Measurements from ENCODE around the gene ALDH1A1.

ALDH1A1 gene

DNA sequence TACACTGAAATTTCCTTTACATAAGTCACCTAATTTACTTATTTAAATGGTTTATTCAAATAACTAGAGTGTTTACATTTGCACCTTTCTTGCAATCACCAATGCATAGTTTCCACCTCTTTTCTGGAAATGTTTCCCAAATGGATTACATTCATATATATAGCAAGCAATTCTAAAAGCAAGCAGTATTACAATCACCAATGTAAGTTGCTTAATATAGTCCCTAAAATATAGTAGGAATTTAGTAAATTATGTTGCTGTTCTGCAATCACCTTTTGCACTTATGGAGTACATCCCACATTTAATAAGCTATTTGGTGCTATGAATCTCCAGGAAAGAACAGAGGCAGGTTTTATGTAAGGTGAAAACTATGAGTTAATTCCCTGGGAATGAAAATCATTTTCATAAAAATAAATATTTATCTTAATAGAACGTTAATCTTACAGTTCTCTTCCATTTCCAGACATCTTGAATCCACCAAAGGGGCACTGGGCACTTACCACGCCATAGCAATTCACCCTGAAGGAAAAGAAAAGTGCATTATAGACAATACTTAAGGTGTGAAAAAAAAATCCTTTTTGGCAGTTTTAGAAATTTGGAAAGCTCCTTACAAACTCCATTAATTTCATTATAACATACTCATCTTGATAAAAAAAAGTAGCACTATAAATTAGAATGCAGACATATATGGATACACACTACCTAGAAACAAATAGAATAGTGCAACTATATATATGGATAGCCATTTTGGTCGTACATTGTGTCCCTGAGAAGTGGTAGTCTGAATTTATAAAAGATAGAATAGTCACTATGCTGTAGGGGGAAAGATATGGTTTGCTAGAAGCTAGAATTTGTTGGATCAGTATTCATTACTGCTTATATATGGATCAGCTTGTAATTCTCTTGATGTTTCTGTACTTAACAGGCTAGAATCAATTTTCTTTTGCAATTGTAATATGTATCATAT lies 47.1 kb downstream of the ALDH1A1 start:
- no peak for ATAC-seq
- TF ChIP-seq ISL1 (CRISPR knock-in tag; IDR thresholded peaks at IDR 0.05), result no peak
- TF ChIP-seq ZFP30 (CRISPR knock-in tag; IDR thresholded peaks at IDR 0.05), result no peak
- no peak for TF ChIP-seq ARNTL (CRISPR knock-in tag; IDR thresholded peaks at IDR 0.05; ENCODE audit: borderline replicate concordance, low read depth)
- TF ChIP-seq, protein P1, sequence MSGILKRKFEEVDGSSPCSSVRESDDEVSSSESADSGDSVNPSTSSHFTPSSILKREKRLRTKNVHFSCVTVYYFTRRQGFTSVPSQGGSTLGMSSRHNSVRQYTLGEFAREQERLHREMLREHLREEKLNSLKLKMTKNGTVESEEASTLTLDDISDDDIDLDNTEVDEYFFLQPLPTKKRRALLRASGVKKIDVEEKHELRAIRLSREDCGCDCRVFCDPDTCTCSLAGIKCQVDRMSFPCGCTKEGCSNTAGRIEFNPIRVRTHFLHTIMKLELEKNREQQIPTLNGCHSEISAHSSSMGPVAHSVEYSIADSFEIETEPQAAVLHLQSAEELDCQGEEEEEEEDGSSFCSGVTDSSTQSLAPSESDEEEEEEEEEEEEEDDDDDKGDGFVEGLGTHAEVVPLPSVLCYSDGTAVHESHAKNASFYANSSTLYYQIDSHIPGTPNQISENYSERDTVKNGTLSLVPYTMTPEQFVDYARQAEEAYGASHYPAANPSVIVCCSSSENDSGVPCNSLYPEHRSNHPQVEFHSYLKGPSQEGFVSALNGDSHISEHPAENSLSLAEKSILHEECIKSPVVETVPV (CRISPR knock-in tag; IDR thresholded peaks at IDR 0.05), result no peak
- no peak for TF ChIP-seq PATZ1 (CRISPR knock-in tag; IDR thresholded peaks at IDR 0.05; ENCODE audit: borderline replicate concordance)
- no peak for TF ChIP-seq GLIS3 (CRISPR knock-in tag; IDR thresholded peaks at IDR 0.05)
- TF ChIP-seq ZC3H10 (CRISPR knock-in tag; IDR thresholded peaks at IDR 0.05), result no peak
- no peak for TF ChIP-seq ZNF565 (CRISPR knock-in tag; conservative IDR thresholded peaks at IDR 0.05; ENCODE audit: low read depth)
- TF ChIP-seq CSDC2 (CRISPR knock-in tag; IDR thresholded peaks at IDR 0.05), result no peak
- TF ChIP-seq ZFP3 (CRISPR knock-in tag; IDR thresholded peaks at IDR 0.05), result no peak
- no peak for TF ChIP-seq TSHZ2 (CRISPR knock-in tag; IDR thresholded peaks at IDR 0.05)
- TF ChIP-seq TOX (CRISPR knock-in tag; IDR thresholded peaks at IDR 0.05; ENCODE audit: borderline replicate concordance), result no peak
- no peak for TF ChIP-seq BACH2 (CRISPR knock-in tag; IDR thresholded peaks at IDR 0.05; ENCODE audit: borderline replicate concordance)
- TF ChIP-seq ZNF70 (CRISPR knock-in tag; IDR thresholded peaks at IDR 0.05), result no peak
- no peak for TF ChIP-seq POU6F1 (CRISPR knock-in tag; IDR thresholded peaks at IDR 0.05; ENCODE audit: borderline replicate concordance, low read depth)
- TF ChIP-seq ZNF8 (CRISPR knock-in tag; IDR thresholded peaks at IDR 0.05), result no peak
- TF ChIP-seq SNAI2 (CRISPR knock-in tag; IDR thresholded peaks at IDR 0.05), result no peak
- no peak for TF ChIP-seq ESRRG (CRISPR knock-in tag; IDR thresholded peaks at IDR 0.05)

GRCh38 chr9:72904267-72905093 lies 48.4 kb downstream of the ALDH1A1 start:
- no peak for ATAC-seq
- TF ChIP-seq, protein P1 (CRISPR knock-in tag; IDR thresholded peaks at IDR 0.05), result no peak
- TF ChIP-seq PATZ1 (CRISPR knock-in tag; IDR thresholded peaks at IDR 0.05; ENCODE audit: borderline replicate concordance) (no peak), CSDC2 (CRISPR knock-in tag; IDR thresholded peaks at IDR 0.05) (no peak), ZC3H10 (CRISPR knock-in tag; IDR thresholded peaks at IDR 0.05) (no peak), PPARA (CRISPR knock-in tag; IDR thresholded peaks at IDR 0.05; ENCODE audit: borderline replicate concordance) (no peak), ZNF8 (CRISPR knock-in tag; IDR thresholded peaks at IDR 0.05) (no peak), OSR1 (CRISPR knock-in tag; IDR thresholded peaks at IDR 0.05) (no peak), ZNF565 (CRISPR knock-in tag; conservative IDR thresholded peaks at IDR 0.05; ENCODE audit: low read depth) (no peak), ZNF70 (CRISPR knock-in tag; IDR thresholded peaks at IDR 0.05) (no peak), POU6F1 (CRISPR knock-in tag; IDR thresholded peaks at IDR 0.05; ENCODE audit: borderline replicate concordance, low read depth) (no peak), ZFP3 (CRISPR knock-in tag; IDR thresholded peaks at IDR 0.05) (no peak), ARNTL (CRISPR knock-in tag; IDR thresholded peaks at IDR 0.05; ENCODE audit: borderline replicate concordance, low read depth) (no peak)
